RWPE1 (cell line): Measurements from ENCODE around the gene COX20.

ENCODE experiments used
- CTCF ChIA-PET: fragments of 350-600 bp; sonication (Branson Sonifier 250); formaldehyde crosslinking; extraction: SDS; loops from one replicate; lab custom pipeline; 2021; lab: Yijun Ruan, JAX
- POLR2A ChIA-PET: fragments of 400-600 bp; formaldehyde crosslinking; extraction: SDS; loops from one replicate; lab custom pipeline; 2020; ENCODE audit warnings: antibody characterized with exemption; ENCODE audit not compliant: low non-redundant PET; lab: Yijun Ruan, JAX
- DNase-seq: peaks from one replicate; pipeline ENCODE4 v3.0.0; 2012; ENCODE audit warnings: low spot score
- H3K27ac ChIP-seq: fragments of 450-650 bp; 2 replicates; pipeline ENCODE4 v1.5.1; 2017
- CTCF ChIP-seq: fragments of 450-650 bp; conservative IDR thresholded peaks from 2 replicates; pipeline ENCODE4 v1.5.1; 2017; ENCODE audit warnings: low read depth, mild to moderate bottlenecking

The COX20 gene

GRCh38 chr1:244865820-244866219 is 30.4 kb downstream of the COX20 start:
- POLR2A ChIA-PET: no interaction called here
- CTCF ChIA-PET: no interaction called here
- H3K27ac ChIP-seq: no peak overlapping the region
- DNase-seq: no peak
- no peak for TF ChIP-seq CTCF

GRCh38 chr1:244866355-244866754 is 30.9 kb downstream of the COX20 start:
- CTCF ChIA-PET: no interaction called here
- DNase-seq: no peak
- TF ChIP-seq CTCF: no peak
- POLR2A ChIA-PET: no interaction called here
- H3K27ac ChIP-seq: no peak overlapping the region

GRCh38 chr1:244868484-244869363 is 33.3 kb downstream of the COX20 start:
- CTCF ChIA-PET: interaction anchor here (0.5 to 2.1 kb wide), 3 partner anchors 15 to 990 kb away, joined by 3 to 6 read pairs (median 3); no protein-coding TSS in a partner anchor
- no peak for TF ChIP-seq CTCF
- POLR2A ChIA-PET: no interaction called here
- no peak overlapping the region for H3K27ac ChIP-seq
- no peak for DNase-seq

- DNase-seq: no peak
- no peak for TF ChIP-seq CTCF
- H3K27ac ChIP-seq: no peak overlapping the region
- ChIA-PET CTCF (interaction anchor here (0.5 to 2.1 kb wide), 2 partner anchors 174 to 990 kb away, joined by 3 to 6 read pairs; no protein-coding TSS in a partner anchor), POLR2A (no interaction called here)
Observed at GRCh38 chr1:244869364-244869827, 33.9 kb downstream of the COX20 start.

GRCh38 chr1:244869950-244870349 is 34.5 kb downstream of the COX20 start:
- CTCF ChIA-PET: interaction anchor here (2.1 kb wide), 1 partner anchor 173 kb away, joined by 6 read pairs; no protein-coding TSS in a partner anchor
- DNase-seq: no peak
- POLR2A ChIA-PET: no interaction called here
- H3K27ac ChIP-seq: no peak overlapping the region
- TF ChIP-seq CTCF: no peak

GRCh38 chr1:244874974-244875579 is 39.6 kb downstream of the COX20 start:
- no peak for DNase-seq
- ChIA-PET POLR2A (no interaction called here), CTCF (interaction anchor here (0.6 to 0.9 kb wide), 2 partner anchors 117 to 168 kb away, joined by 3 to 4 read pairs; no protein-coding TSS in a partner anchor)
- H3K27ac ChIP-seq: no peak overlapping the region
- TF ChIP-seq CTCF: no peak
